ENCODE results near the gene RSRC2.
"Not testable (repeated sequence)": the region's sequence is repeated elsewhere in the genome, so short reads cannot be mapped to it uniquely, and the experiment has no call there.

The RSRC2 gene

DNA sequence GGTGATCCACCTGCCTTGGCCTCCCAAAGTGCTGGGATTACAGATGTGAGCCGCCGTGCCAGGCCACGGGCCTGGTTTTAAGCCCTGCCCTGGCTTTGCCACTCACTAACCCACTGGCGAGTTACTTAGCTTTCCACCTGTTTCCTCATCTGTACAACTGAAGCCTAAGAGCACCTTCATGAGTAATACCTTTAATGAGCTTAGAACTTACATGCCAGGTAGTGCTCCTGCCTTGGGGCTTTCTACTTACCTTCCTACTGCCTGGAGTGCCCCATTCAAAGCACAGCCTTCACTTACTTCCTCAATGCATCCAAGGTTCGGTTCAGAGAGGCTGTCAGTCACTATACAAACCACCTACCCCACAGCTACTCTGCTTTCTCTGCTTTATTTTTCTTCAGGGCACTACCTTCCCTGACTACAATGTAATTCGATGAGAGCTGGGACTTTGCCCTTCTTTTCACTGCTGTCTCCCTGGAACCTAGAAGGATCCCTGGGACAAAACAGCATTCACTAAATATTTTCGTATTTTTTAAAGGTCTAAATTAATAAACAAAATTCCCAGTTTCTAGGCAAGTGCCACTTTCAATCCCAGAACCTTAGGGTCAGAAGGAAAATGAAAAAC, 39.8 kb downstream of the RSRC2 start:
- Histone ChIP-seq H4K20me1 (peaks cover 17% of the 10 kb centered on the region; the same call in 1 of the 2 replicates), H3K9me3 (no peaks in the 10 kb centered on the region), H3K36me3 (peaks cover 94% of the 10 kb centered on the region), H3K27me3 (no peaks in the 10 kb centered on the region), H3K4me3 (no peak overlapping the region), H3K4me1 (no peaks in the 10 kb centered on the region), H3K27ac (no peak overlapping the region), H3K9ac (no peak overlapping the region), H3K4me2 (no peak overlapping the region)
- TF ChIP-seq Cebpa-rat (IDR thresholded peaks at IDR 0.05) = no peak

GRCh38 chr12:122486360-122486759, 40.4 kb downstream of the RSRC2 start:
- Histone ChIP-seq H3K36me3 (peaks cover 94% of the 10 kb centered on the region), H4K20me1 (0 out of 2 replicates have a peak, but pooled peaks cover 14% of the 10 kb centered on the region)
- not testable (repeated sequence) for H3K9me3 ChIP-seq, H3K9ac ChIP-seq, H3K27me3 ChIP-seq, H3K4me3 ChIP-seq, H3K4me1 ChIP-seq, H3K27ac ChIP-seq, H3K4me2 ChIP-seq

DNA sequence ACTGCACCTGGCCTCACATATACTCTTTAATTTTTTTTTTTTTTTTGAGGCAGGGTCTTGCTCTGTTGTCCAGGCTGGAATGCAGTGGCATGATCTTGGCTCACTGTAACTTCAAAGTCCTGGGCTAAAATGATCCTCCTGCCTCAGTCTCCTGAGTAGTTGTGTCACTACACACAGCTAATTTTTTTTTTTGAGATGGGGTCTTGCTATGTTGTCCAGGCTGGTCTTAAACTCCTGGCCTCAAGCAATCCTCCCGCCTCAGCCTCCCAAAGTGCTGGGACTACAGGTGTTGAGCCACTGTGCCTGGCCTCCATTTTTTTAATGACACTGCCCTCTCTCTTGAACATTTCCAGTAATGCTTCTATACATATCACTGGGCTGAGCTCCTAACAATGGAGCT, 42.4 kb downstream of the RSRC2 start:
- not testable (repeated sequence) for H3K9me3 ChIP-seq, H3K4me2 ChIP-seq, H3K27me3 ChIP-seq, H3K9ac ChIP-seq, H4K20me1 ChIP-seq, H3K27ac ChIP-seq, H3K4me3 ChIP-seq, H3K4me1 ChIP-seq
- H3K36me3 ChIP-seq = peaks cover 95% of the 10 kb centered on the region

- 0 out of 2 replicates have a peak, but pooled peaks cover 7% of the 10 kb centered on the region for H4K20me1 ChIP-seq
- no peak overlapping the region for H3K9ac ChIP-seq
- H3K27ac ChIP-seq = no peak overlapping the region
- no peaks in the 10 kb centered on the region for H3K9me3 ChIP-seq
- H3K4me2 ChIP-seq = no peak overlapping the region
- H3K4me1 ChIP-seq = no peaks in the 10 kb centered on the region
- peaks cover 94% of the 10 kb centered on the region for H3K36me3 ChIP-seq
- H3K4me3 ChIP-seq = no peak overlapping the region
- H3K27me3 ChIP-seq = no peaks in the 10 kb centered on the region
- no peak for TF ChIP-seq Cebpa-rat (IDR thresholded peaks at IDR 0.05)
Measured at GRCh38 chr12:122483969-122484368, 42.8 kb downstream of the RSRC2 start.

- H3K9me3 ChIP-seq = no peaks in the 10 kb centered on the region
- peaks cover 94% of the 10 kb centered on the region for H3K36me3 ChIP-seq
- no peak overlapping the region for H3K9ac ChIP-seq
- H3K4me2 ChIP-seq = no peak overlapping the region
- H3K27ac ChIP-seq = no peak overlapping the region
- H3K4me3 ChIP-seq = no peak overlapping the region
- H3K27me3 ChIP-seq = no peaks in the 10 kb centered on the region
- H4K20me1 ChIP-seq = 0 out of 2 replicates have a peak, but pooled peaks cover 7% of the 10 kb centered on the region
- TF ChIP-seq Cebpa-rat (IDR thresholded peaks at IDR 0.05) = no peak
- H3K4me1 ChIP-seq = no peaks in the 10 kb centered on the region
Measured at GRCh38 chr12:122481861-122482260, 44.9 kb downstream of the RSRC2 start.

DNA sequence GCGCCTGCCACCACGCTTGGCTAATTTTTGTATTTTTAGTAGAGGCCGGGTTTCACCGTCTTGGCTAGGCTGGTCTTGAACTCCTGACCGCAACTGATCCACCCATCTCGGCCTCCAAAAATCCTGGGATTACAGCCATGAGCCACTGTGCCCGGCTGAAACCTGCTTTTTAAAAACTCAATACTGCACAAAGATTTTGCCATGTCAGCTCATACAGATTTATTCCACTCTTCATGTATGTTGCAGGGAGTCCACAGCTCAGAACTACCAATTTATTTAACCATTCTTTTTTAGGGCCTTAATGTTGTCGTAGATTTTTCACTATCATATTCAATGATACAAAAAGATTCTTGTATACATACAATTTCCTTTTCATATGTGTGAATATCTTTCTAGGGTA, 46.0 kb downstream of the RSRC2 start:
- no peak overlapping the region for H3K9ac ChIP-seq
- no peak overlapping the region for H3K27ac ChIP-seq
- H3K36me3 ChIP-seq = peaks cover 94% of the 10 kb centered on the region
- no peak for TF ChIP-seq Cebpa-rat (IDR thresholded peaks at IDR 0.05)
- no peaks in the 10 kb centered on the region for H3K9me3 ChIP-seq
- no peak overlapping the region for H3K4me3 ChIP-seq
- no peaks in the 10 kb centered on the region for H3K27me3 ChIP-seq
- no peaks in the 10 kb centered on the region for H3K4me1 ChIP-seq
- H4K20me1 ChIP-seq = 0 out of 2 replicates have a peak, but pooled peaks cover 7% of the 10 kb centered on the region
- no peak overlapping the region for H3K4me2 ChIP-seq

DNA sequence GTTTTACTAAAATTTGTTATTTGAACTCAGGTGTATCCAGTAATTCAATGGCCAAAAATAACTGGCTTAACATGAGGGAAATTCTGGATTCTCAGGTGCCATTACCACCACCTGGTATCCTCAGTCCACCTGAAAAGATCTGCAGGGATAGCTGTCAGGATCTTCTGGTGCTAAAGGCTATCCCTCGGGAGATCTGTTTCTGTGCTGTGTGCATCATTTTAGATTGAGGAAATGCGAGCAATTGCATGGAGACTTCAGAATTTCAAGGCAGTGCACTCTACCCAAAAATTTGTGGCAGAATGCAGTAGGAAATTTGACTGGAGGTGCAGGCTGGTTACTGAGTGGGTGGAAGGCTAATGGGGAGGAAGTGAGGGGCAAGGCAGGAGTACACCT, 52.4 kb downstream of the RSRC2 start:
- H3K27ac ChIP-seq = no peak overlapping the region
- H3K4me3 ChIP-seq = no peak overlapping the region
- peak overlapping the region; percentile 9; the same call in 1 of the 2 replicates for H3K4me2 ChIP-seq

GRCh38 chr12:122473543-122474323, 53.0 kb downstream of the RSRC2 start:
- peaks cover 77% of the 10 kb centered on the region for H3K36me3 ChIP-seq
- TF ChIP-seq Cebpa-rat (IDR thresholded peaks at IDR 0.05) = no peak
- no peak overlapping the region; the same call in 1 of the 2 replicates for H3K9ac ChIP-seq
- no peak overlapping the region for H3K4me3 ChIP-seq
- H3K4me1 ChIP-seq = peaks cover 11% of the 10 kb centered on the region; the same call in 1 of the 2 replicates
- no peaks in the 10 kb centered on the region for H3K27me3 ChIP-seq
- H3K9me3 ChIP-seq = no peaks in the 10 kb centered on the region
- H4K20me1 ChIP-seq = peaks cover 8% of the 10 kb centered on the region; the same call in 1 of the 2 replicates
- peak overlapping the region; percentile 9; the same call in 1 of the 2 replicates for H3K4me2 ChIP-seq
- no peak overlapping the region for H3K27ac ChIP-seq

More for the DNA sequence above, 52.4 kb downstream of the RSRC2 start:
- no peak for TF ChIP-seq Cebpa-rat (IDR thresholded peaks at IDR 0.05)
- Histone ChIP-seq H3K9ac (no peak overlapping the region), H3K27me3 (no peaks in the 10 kb centered on the region), H3K9me3 (no peaks in the 10 kb centered on the region), H3K36me3 (peaks cover 83% of the 10 kb centered on the region), H3K4me1 (peaks cover 11% of the 10 kb centered on the region; the same call in 1 of the 2 replicates), H4K20me1 (peaks cover 8% of the 10 kb centered on the region; the same call in 1 of the 2 replicates)

- Histone ChIP-seq H3K4me1 (peaks cover 15% of the 10 kb centered on the region), H3K9ac (no peak overlapping the region), H4K20me1 (peaks cover 8% of the 10 kb centered on the region; the same call in 1 of the 2 replicates), H3K9me3 (no peaks in the 10 kb centered on the region), H3K4me2 (no peak overlapping the region), H3K36me3 (peaks cover 55% of the 10 kb centered on the region), H3K27ac (no peak overlapping the region), H3K4me3 (no peak overlapping the region), H3K27me3 (no peaks in the 10 kb centered on the region)
- TF ChIP-seq Cebpa-rat (IDR thresholded peaks at IDR 0.05) = no peak
Measured at GRCh38 chr12:122471324-122472226, 55.2 kb downstream of the RSRC2 start.

DNA sequence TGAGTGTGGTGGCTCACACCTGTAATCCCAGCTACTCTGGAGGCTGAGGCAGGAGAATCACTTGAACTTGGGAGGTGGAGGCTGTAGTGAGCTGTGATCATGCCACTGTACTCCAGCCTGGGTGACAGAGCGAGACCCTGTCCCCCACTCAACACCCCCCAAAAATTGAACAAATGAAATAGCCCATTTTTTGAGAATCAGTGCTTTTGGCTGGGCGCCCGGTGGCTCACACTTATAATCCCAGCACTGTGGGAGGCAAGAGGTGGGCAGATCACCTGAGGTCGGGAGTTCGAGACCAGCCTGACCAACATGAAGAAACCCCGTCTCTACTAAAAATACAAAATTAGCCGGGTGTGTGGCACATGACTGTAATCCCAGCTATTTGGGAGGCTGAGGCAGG, 56.2 kb downstream of the RSRC2 start:
- not testable (repeated sequence) for H3K9me3 ChIP-seq, H4K20me1 ChIP-seq, H3K4me2 ChIP-seq, H3K27ac ChIP-seq, H3K9ac ChIP-seq, H3K27me3 ChIP-seq, H3K4me3 ChIP-seq
- Histone ChIP-seq H3K4me1 (peaks cover 17% of the 10 kb centered on the region), H3K36me3 (peaks cover 45% of the 10 kb centered on the region)

DNA sequence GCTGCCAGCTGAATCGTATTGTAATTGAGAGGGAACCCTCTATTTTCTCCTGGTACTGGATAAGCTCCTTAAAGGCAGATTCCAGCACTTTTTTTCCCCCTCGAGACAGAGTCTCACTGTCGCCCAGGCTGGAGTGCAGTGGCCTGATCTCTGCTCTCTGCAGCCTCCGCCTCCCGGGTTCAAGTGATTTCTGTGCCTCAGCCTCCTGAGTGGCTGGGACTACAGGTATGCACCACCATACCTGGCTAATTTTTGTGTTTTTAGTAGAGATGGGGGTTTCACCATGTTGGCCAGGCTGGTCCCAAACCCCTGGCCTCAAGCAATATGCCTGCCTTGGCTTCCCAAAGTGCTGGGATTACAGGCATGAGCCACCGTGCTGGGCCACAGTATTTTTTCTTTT, 56.9 kb downstream of the RSRC2 start:
- not testable (repeated sequence) for H3K9ac ChIP-seq, H3K9me3 ChIP-seq
- peaks cover 38% of the 10 kb centered on the region for H3K36me3 ChIP-seq

More for the DNA sequence above, 56.9 kb downstream of the RSRC2 start:
- H3K4me3 ChIP-seq, H3K27ac ChIP-seq, H4K20me1 ChIP-seq, H3K4me2 ChIP-seq, H3K27me3 ChIP-seq: not testable (repeated sequence)
- H3K4me1 ChIP-seq = peaks cover 17% of the 10 kb centered on the region

Data from BLaER1 (cell line).